ENCODE data around the gene GLE1.

GLE1 gene

DNA sequence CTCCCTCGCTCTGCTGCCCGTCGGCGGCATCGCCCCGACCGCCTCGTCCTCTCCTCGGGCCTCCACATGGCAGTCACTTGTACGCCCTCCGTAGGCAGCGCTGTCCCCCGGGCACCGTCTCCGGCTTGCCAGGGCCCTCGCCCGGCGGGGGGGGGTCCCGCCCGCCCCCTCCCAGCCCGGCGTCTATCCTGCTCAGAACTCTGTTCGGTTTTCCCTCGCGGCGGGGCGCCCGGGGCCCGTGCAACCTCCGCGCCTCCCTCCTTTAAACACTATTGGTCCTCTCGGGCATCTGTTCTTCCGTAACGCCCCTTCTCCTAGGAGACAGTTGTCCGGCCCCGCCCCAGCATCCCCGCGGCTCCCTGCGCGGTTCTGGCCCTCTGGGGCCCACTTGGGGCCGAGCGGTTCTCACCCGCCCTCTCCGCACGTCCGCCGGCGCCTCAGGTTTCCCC, 47.9 kb upstream of the GLE1 start:
- no peaks in the 10 kb centered on the region for H3K9me3 ChIP-seq (ENCODE audit: low read length)
- peak overlapping the region; percentile 59 for H3K27ac ChIP-seq (ENCODE audit: low read depth, low read length, poor library complexity, severe bottlenecking)
- peak overlapping the region; percentile 85 for H3K9ac ChIP-seq (ENCODE audit: low read length)
- peak overlapping the region; percentile 78 for H3K4me2 ChIP-seq (ENCODE audit: low read length)
- TF ChIP-seq EZH2 (IDR thresholded peaks at IDR 0.05; ENCODE audit: borderline replicate concordance, low read length), result no peak
- no peaks in the 10 kb centered on the region for H3K9me2 ChIP-seq (ENCODE audit: low read depth, low read length)
- no peak overlapping the region for H2AFZ ChIP-seq (ENCODE audit: low read length)
- H3K36me3 ChIP-seq (ENCODE audit: insufficient read depth, low read length), result peaks cover 26% of the 10 kb centered on the region
- H4K20me1 ChIP-seq (ENCODE audit: insufficient read depth, low read length), result no peaks in the 10 kb centered on the region
- no peaks in the 10 kb centered on the region for H3K27me3 ChIP-seq (ENCODE audit: insufficient read depth, low read length)
- 0 out of 2 replicates have a peak, but pooled peaks cover 7% of the 10 kb centered on the region for H3K79me2 ChIP-seq (ENCODE audit: insufficient read depth, low read length)
- H3K4me3 ChIP-seq (ENCODE audit: low read depth, low read length, poor library complexity, severe bottlenecking), result peak overlapping the region; percentile 84
- H3F3A ChIP-seq (ENCODE audit: insufficient read depth, low read length), result no peaks in the 10 kb centered on the region
- H3K4me1 ChIP-seq (ENCODE audit: insufficient read depth, low read length, severe bottlenecking), result peaks cover 12% of the 10 kb centered on the region

- H4K20me1 ChIP-seq (ENCODE audit: insufficient read depth, low read length), result no peaks in the 10 kb centered on the region
- H3K4me1 ChIP-seq (ENCODE audit: insufficient read depth, low read length, severe bottlenecking), result peaks cover 12% of the 10 kb centered on the region
- H3K27me3 ChIP-seq (ENCODE audit: insufficient read depth, low read length), result no peaks in the 10 kb centered on the region
- H2AFZ ChIP-seq (ENCODE audit: low read length), result no peak overlapping the region
- no peak overlapping the region for H3K27ac ChIP-seq (ENCODE audit: low read depth, low read length, poor library complexity, severe bottlenecking)
- H3K36me3 ChIP-seq (ENCODE audit: insufficient read depth, low read length), result peaks cover 31% of the 10 kb centered on the region
- H3K9me3 ChIP-seq (ENCODE audit: low read length), result no peaks in the 10 kb centered on the region
- H3K9ac ChIP-seq (ENCODE audit: low read length), result peak overlapping the region; percentile 85
- TF ChIP-seq, protein P1, sequence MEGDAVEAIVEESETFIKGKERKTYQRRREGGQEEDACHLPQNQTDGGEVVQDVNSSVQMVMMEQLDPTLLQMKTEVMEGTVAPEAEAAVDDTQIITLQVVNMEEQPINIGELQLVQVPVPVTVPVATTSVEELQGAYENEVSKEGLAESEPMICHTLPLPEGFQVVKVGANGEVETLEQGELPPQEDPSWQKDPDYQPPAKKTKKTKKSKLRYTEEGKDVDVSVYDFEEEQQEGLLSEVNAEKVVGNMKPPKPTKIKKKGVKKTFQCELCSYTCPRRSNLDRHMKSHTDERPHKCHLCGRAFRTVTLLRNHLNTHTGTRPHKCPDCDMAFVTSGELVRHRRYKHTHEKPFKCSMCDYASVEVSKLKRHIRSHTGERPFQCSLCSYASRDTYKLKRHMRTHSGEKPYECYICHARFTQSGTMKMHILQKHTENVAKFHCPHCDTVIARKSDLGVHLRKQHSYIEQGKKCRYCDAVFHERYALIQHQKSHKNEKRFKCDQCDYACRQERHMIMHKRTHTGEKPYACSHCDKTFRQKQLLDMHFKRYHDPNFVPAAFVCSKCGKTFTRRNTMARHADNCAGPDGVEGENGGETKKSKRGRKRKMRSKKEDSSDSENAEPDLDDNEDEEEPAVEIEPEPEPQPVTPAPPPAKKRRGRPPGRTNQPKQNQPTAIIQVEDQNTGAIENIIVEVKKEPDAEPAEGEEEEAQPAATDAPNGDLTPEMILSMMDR (IDR thresholded peaks at IDR 0.05; ENCODE audit: low read length), result no peak
- TF ChIP-seq EZH2 (IDR thresholded peaks at IDR 0.05; ENCODE audit: borderline replicate concordance, low read length), result no peak
- peak overlapping the region; percentile 78 for H3K4me2 ChIP-seq (ENCODE audit: low read length)
- no peaks in the 10 kb centered on the region for H3K9me2 ChIP-seq (ENCODE audit: low read depth, low read length)
- H3K4me3 ChIP-seq (ENCODE audit: low read depth, low read length, poor library complexity, severe bottlenecking), result peak overlapping the region; percentile 84
- H3F3A ChIP-seq (ENCODE audit: insufficient read depth, low read length), result no peaks in the 10 kb centered on the region
- 0 out of 2 replicates have a peak, but pooled peaks cover 7% of the 10 kb centered on the region for H3K79me2 ChIP-seq (ENCODE audit: insufficient read depth, low read length)
Observed at GRCh38 chr9:128457207-128457606, 47.3 kb upstream of the GLE1 start.

DNA sequence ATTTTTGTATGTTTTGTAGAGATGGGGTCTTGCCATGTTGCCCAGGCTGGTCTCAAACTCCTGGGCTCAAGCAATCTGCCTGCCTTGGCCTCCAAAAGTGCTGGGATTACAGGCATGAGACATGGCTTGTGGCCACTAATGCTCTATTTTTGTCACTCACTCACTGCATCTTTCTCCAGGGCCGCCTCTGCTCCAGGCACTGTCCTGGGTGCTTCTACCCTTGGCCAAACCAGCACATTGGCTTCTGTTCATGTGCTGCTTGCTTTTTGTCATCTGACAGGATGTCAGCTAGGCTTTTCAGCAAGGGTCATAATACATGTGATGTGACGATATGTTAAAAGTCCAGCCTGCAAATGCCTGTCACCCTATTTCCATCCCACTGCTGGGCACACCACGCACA, 45.5 kb upstream of the GLE1 start:
- H3K9ac ChIP-seq (ENCODE audit: low read length), result no peak overlapping the region
- TF ChIP-seq, protein P1 (IDR thresholded peaks at IDR 0.05; ENCODE audit: low read length), result no peak
- TF ChIP-seq EZH2 (IDR thresholded peaks at IDR 0.05; ENCODE audit: borderline replicate concordance, low read length), result no peak

GRCh38 chr9:128469070-128469469, 35.4 kb upstream of the GLE1 start:
- no peak overlapping the region for H3K9ac ChIP-seq (ENCODE audit: low read length)
- peaks cover 44% of the 10 kb centered on the region for H3K36me3 ChIP-seq (ENCODE audit: insufficient read depth, low read length)
- no peak overlapping the region for H3K4me2 ChIP-seq (ENCODE audit: low read length)
- H3K27ac ChIP-seq (ENCODE audit: low read depth, low read length, poor library complexity, severe bottlenecking), result no peak overlapping the region
- no peak for TF ChIP-seq EZH2 (IDR thresholded peaks at IDR 0.05; ENCODE audit: borderline replicate concordance, low read length)
- TF ChIP-seq, protein P1 (IDR thresholded peaks at IDR 0.05; ENCODE audit: low read length), result no peak
- H3K79me2 ChIP-seq (ENCODE audit: insufficient read depth, low read length), result no peaks in the 10 kb centered on the region
- no peaks in the 10 kb centered on the region for H3K9me3 ChIP-seq (ENCODE audit: low read length)
- H4K20me1 ChIP-seq (ENCODE audit: insufficient read depth, low read length), result no peaks in the 10 kb centered on the region
- no peaks in the 10 kb centered on the region for H3F3A ChIP-seq (ENCODE audit: insufficient read depth, low read length)
- no peaks in the 10 kb centered on the region for H3K4me1 ChIP-seq (ENCODE audit: insufficient read depth, low read length, severe bottlenecking)
- H3K27me3 ChIP-seq (ENCODE audit: insufficient read depth, low read length), result no peaks in the 10 kb centered on the region
- no peaks in the 10 kb centered on the region for H3K9me2 ChIP-seq (ENCODE audit: low read depth, low read length)
- no peak overlapping the region for H2AFZ ChIP-seq (ENCODE audit: low read length)
- no peak overlapping the region for H3K4me3 ChIP-seq (ENCODE audit: low read depth, low read length, poor library complexity, severe bottlenecking)

More for the DNA sequence above, 45.5 kb upstream of the GLE1 start:
- H3K9me3 ChIP-seq (ENCODE audit: low read length), result no peaks in the 10 kb centered on the region
- H3K27me3 ChIP-seq (ENCODE audit: insufficient read depth, low read length), result no peaks in the 10 kb centered on the region
- H3K27ac ChIP-seq (ENCODE audit: low read depth, low read length, poor library complexity, severe bottlenecking), result no peak overlapping the region
- 0 out of 2 replicates have a peak, but pooled peaks cover 7% of the 10 kb centered on the region for H3K79me2 ChIP-seq (ENCODE audit: insufficient read depth, low read length)
- peaks cover 49% of the 10 kb centered on the region for H3K36me3 ChIP-seq (ENCODE audit: insufficient read depth, low read length)
- H3K4me2 ChIP-seq (ENCODE audit: low read length), result no peak overlapping the region
- H4K20me1 ChIP-seq (ENCODE audit: insufficient read depth, low read length), result no peaks in the 10 kb centered on the region
- no peak overlapping the region for H2AFZ ChIP-seq (ENCODE audit: low read length)
- peaks cover 12% of the 10 kb centered on the region for H3K4me1 ChIP-seq (ENCODE audit: insufficient read depth, low read length, severe bottlenecking)
- H3K4me3 ChIP-seq (ENCODE audit: low read depth, low read length, poor library complexity, severe bottlenecking), result no peak overlapping the region
- no peaks in the 10 kb centered on the region for H3K9me2 ChIP-seq (ENCODE audit: low read depth, low read length)
- H3F3A ChIP-seq (ENCODE audit: insufficient read depth, low read length), result no peaks in the 10 kb centered on the region

All from OCI-LY1 (cell line).